ENCODE measurements around the gene UCHL3. TPM values are rescaled to one million over a fixed set of nuclear protein-coding genes. Genes with fewer than 3 reads are reported as not detected.

UCHL3 gene
- total and polyA plus RNA-seq, 2 of the 8 experiments (the other 6 are each of a cell fraction or from before 2014, with no cell fraction given) = 33.0 to 61.1 TPM

DNA sequence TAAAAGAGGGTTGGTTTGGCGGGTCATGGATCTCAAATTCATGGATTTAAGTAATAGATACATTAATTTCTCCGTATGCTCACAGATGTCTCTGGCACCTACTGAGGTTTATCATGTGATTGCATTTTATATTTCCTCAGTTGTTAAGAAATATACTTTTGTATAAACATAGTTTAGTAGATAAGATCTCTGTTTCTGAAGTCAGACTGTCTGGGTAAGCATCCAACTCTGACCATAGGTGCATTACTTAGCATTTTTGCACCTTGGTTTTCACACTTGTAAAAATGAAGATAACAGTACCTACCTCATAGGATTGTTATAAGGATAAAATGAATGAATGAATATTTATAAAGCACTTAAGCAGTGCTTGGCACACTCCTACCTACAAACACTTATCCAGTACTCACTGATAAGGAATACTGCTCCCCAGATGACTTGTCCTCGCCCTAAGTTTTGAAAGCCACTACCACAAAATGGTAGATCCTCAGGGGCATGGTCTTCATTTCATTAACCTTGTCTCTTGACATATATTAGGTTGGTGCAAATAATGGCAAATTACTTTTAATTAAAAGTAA, 38.5 kb upstream of the UCHL3 start:
- Histone ChIP-seq H3K9ac (replicated peaks in 1 of 4; ENCODE audit: extremely low read depth in 1 of 4, low read depth in 3 of 4, low read length in 3 of 4) (no peak overlapping the region), H3K18ac (ENCODE audit: extremely low read depth, low read length) (no peak overlapping the region), H3K4ac (replicated peaks; ENCODE audit: insufficient read length, low read depth, low read length) (no peak overlapping the region), H3K79me2 (ENCODE audit: control insufficient read depth in 1 of 2, insufficient read depth in 2 of 2, low read length in 2 of 2) (no peaks in the 10 kb centered on the region), H3K23ac (ENCODE audit: insufficient read length) (no peak overlapping the region), H4K20me1 (replicated peaks in 1 of 2; ENCODE audit: control insufficient read depth in 1 of 2, insufficient read depth in 2 of 2, low read length in 2 of 2) (no peaks in the 10 kb centered on the region), H3K9me3 (ENCODE audit: insufficient read depth in 2 of 2, low read depth in 1 of 2, low read length in 1 of 2) (no peaks in the 10 kb centered on the region), H2BK5ac (ENCODE audit: low read depth, low read length) (no peak overlapping the region), H3K23me2 (ENCODE audit: low read depth, low read length) (no peaks in the 10 kb centered on the region; the same call in 1 of the 2 replicates), H3K4me2 (ENCODE audit: insufficient read depth in 1 of 2, low read depth in 2 of 2, low read length in 2 of 2) (no peak overlapping the region), H3K79me1 (ENCODE audit: low read depth, low read length) (no peaks in the 10 kb centered on the region), H4K5ac (ENCODE audit: insufficient read length, low read depth, low read length) (no peak overlapping the region), H3K4me3 (ENCODE audit: extremely low read depth in 1 of 4, insufficient read depth in 2 of 4, low read depth in 3 of 4, low read length in 4 of 4) (no peak overlapping the region), H2BK120ac (replicated peaks; ENCODE audit: low read depth, low read length) (no peak overlapping the region), H2AK5ac (ENCODE audit: low read depth, low read length) (no peak overlapping the region), H3K56ac (replicated peaks; ENCODE audit: insufficient read length, low read depth, low read length) (no peak overlapping the region), H2AFZ (ENCODE audit: low read length) (no peak overlapping the region), H3K27me3 (replicated peaks in 1 of 4; ENCODE audit: control insufficient read depth in 3 of 4, extremely low read depth in 1 of 4, insufficient read depth in 3 of 4, low read length in 3 of 4) (no peaks in the 10 kb centered on the region), H2BK20ac (ENCODE audit: low read length) (no peak overlapping the region), H3K4me1 (replicated peaks in 1 of 4; ENCODE audit: control insufficient read depth in 3 of 4, insufficient read depth in 4 of 4, low read length in 3 of 4) (no peaks in the 10 kb centered on the region), H2BK12ac (ENCODE audit: low read depth, low read length) (no peak overlapping the region), H2BK15ac (ENCODE audit: low read length) (no peak overlapping the region), H4K91ac (replicated peaks; ENCODE audit: insufficient read length, low read length) (no peak overlapping the region), H4K8ac (ENCODE audit: extremely low read depth, insufficient read depth, low read length) (no peak overlapping the region), H3K36me3 (ENCODE audit: control insufficient read depth in 2 of 4, insufficient read depth in 4 of 4, low read length in 3 of 4) (no peaks in the 10 kb centered on the region), H3K14ac (ENCODE audit: insufficient read length) (no peak overlapping the region), H3K27ac (ENCODE audit: low read depth, low read length) (no peak overlapping the region)
- POLR2A ChIA-PET (ENCODE audit: partially characterized antibody) = no interaction called here
- WGBS, 2 experiments (ENCODE audit: extremely low coverage in 1 of 2, insufficient coverage in 1 of 2, insufficient read length in 1 of 2, insufficient replicate concordance in 2 of 2, low coverage in 1 of 2, low lambda C conversion rate in 2 of 2, missing lambda C conversion rate in 1 of 2) = 89% methylated on average over 3 of the region's 3 CpGs; no CpG with 5 or more reads in 1 of the 2 experiments
- FAIRE-seq (no peak), DNase-seq (ENCODE audit: low read depth in 1 of 2, low spot score in 2 of 2) (no peak)
- TF ChIP-seq SIX5 (IDR thresholded peaks at IDR 0.05; ENCODE audit: low read depth, low read length) (no peak), JUND (IDR thresholded peaks at IDR 0.05; ENCODE audit: low read length) (no peak), TBP (IDR thresholded peaks at IDR 0.05; ENCODE audit: low read depth, low read length) (no peak), CTBP2 (IDR thresholded peaks at IDR 0.05; ENCODE audit: borderline replicate concordance, insufficient read depth, insufficient read length, low read length) (no peak)
- CTCF ChIA-PET (ENCODE audit: partially characterized antibody) = no interaction called here

All from H1 (cell line).